ENCODE results near the gene VDR. TPM values are rescaled to one million over a fixed set of nuclear protein-coding genes. Genes with fewer than 3 reads are reported as not detected.

Gene VDR
- total RNA-seq, 1 experiment from 2014 or later: 9.5 TPM

DNA sequence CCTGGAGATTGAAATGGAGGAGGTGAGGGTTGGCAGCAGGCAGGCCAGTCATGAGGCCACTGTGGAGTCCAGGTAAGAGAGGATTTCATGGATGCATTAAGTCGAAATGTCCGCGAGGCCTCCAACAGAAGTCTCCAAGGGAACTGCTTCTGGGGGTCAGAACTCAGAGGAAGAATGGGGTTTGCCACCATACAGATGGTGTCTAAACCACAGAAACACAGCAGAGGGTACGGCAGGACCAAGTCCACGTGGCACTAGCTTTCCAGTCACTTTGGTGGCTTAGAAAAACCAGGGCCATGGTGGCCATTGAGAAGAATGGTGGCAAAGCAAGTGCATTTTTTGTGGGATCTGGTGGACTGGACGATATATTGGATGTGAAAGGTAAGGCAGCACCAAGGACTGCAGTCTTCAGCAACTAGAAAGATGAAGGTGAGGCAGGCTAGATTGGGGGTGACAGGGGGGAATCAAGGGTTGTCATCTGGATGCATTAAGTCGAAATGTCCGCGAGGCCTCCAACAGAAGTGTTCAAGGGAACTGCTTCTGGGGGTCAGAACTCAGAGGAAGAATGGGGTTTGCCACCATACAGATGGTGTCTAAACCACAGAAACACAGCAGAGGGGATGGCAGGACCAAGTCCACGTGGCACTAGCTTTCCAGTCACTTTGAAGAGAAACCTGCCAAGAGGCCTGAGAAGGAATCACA lies 36.1 kb upstream of the VDR start:
- Histone ChIP-seq H3K9me3 (ENCODE audit: control insufficient read depth in 1 of 2, insufficient read depth in 1 of 2, low read depth in 1 of 2, low read length in 2 of 2) (no peaks in the 10 kb centered on the region), H3K4me1 (ENCODE audit: control insufficient read depth in 1 of 2, insufficient read depth in 2 of 2, low read length in 2 of 2) (peaks cover 0 to 30% of the 10 kb centered on the region in 2 experiments; a peak in 2 of 4 replicates), H3K79me2 (ENCODE audit: insufficient read depth, low read length) (no peaks in the 10 kb centered on the region), H3K9ac (ENCODE audit: low read length) (no peak overlapping the region), H3K27me3 (ENCODE audit: insufficient read depth, low read length) (no peaks in the 10 kb centered on the region), H3K36me3 (ENCODE audit: control insufficient read depth in 1 of 2, insufficient read depth in 2 of 2, low read length in 2 of 2) (no peaks in the 10 kb centered on the region), H3K4me2 (ENCODE audit: low read length) (no peak overlapping the region), H2AFZ (ENCODE audit: low read depth, low read length, poor library complexity, severe bottlenecking) (no peak overlapping the region), H4K20me1 (ENCODE audit: insufficient read depth) (no peaks in the 10 kb centered on the region), H3K27ac (ENCODE audit: low read depth, low read length) (no peak overlapping the region), H3K9me2 (ENCODE audit: insufficient read depth) (no peaks in the 10 kb centered on the region), H3K4me3 (replicated peaks in 1 of 2; ENCODE audit: low read depth in 1 of 2, low read length in 2 of 2) (no peak overlapping the region)
- ATAC-seq (no peak), DNase-seq (ENCODE audit: low read depth, low spot score) (no peak)
- POLR2A ChIA-PET: no interaction called here
- CTCF ChIA-PET: no interaction called here
- RAD21 ChIA-PET (ENCODE audit: low non-redundant PET in 1 of 2, low total read pairs in 2 of 2, uncharacterized antibody in 2 of 2, unreplicated experiment in 2 of 2): no interaction called here
- TF ChIP-seq CEBPB (IDR thresholded peaks at IDR 0.05; ENCODE audit: low read depth) (no peak), ZBTB33 (IDR thresholded peaks at IDR 0.05; ENCODE audit: extremely low read depth, insufficient replicate concordance, low read length) (no peak)
- intact Hi-C loops (cut with micrococcal nuclease): loop anchor here (5.0 to 10.0 kb wide), 2 partner anchors 224 to 676 kb away; no protein-coding TSS in a partner anchor
- no TSS peak for BruUV-seq (replicated peaks)

DNA sequence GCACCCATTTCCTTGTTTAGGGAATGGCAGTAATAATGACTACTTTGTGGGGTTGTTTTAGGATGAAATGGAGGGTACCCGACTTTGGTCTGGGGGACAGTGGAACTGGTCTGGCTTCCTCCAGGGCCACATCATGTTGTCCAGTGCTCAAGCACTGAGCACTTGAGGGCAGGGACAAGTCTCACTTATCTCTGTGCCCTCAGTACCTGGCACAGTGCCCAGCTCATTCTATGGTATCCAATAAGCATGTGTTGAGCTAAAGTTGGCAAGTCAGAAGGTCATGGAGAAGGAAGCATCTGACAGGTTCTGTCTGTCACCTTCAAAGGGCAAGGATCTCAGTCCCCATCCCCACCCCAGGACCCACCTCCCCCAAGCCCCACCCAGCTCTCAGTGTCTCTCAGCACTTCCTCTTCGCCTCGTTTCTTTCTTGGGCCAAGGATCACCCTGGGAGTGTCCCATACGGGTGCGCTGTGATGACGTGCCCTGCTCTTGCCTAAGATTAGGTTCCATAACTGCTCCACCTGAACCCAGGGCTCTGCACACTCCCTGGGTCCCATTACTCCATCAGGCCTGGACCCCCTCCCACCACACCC lies 34.3 kb upstream of the VDR start:
- Histone ChIP-seq H3K4me3 (replicated peaks in 1 of 2; ENCODE audit: low read depth in 1 of 2, low read length in 2 of 2) (no peak overlapping the region), H3K27ac (ENCODE audit: low read depth, low read length) (no peak overlapping the region), H2AFZ (ENCODE audit: low read depth, low read length, poor library complexity, severe bottlenecking) (no peak overlapping the region), H3K4me1 (ENCODE audit: control insufficient read depth in 1 of 2, insufficient read depth in 2 of 2, low read length in 2 of 2) (peaks cover 0 to 21% of the 10 kb centered on the region in 2 experiments; a peak in 2 of 4 replicates), H3K4me2 (ENCODE audit: low read length) (no peak overlapping the region), H3K9me3 (ENCODE audit: control insufficient read depth in 1 of 2, insufficient read depth in 1 of 2, low read depth in 1 of 2, low read length in 2 of 2) (no peaks in the 10 kb centered on the region), H4K20me1 (ENCODE audit: insufficient read depth) (no peaks in the 10 kb centered on the region), H3K9ac (ENCODE audit: low read length) (no peak overlapping the region), H3K27me3 (ENCODE audit: insufficient read depth, low read length) (no peaks in the 10 kb centered on the region), H3K9me2 (ENCODE audit: insufficient read depth) (no peaks in the 10 kb centered on the region), H3K79me2 (ENCODE audit: insufficient read depth, low read length) (no peaks in the 10 kb centered on the region), H3K36me3 (ENCODE audit: control insufficient read depth in 1 of 2, insufficient read depth in 2 of 2, low read length in 2 of 2) (no peaks in the 10 kb centered on the region)
- ChIA-PET POLR2A (no interaction called here), RAD21 (ENCODE audit: low non-redundant PET in 1 of 2, low total read pairs in 2 of 2, uncharacterized antibody in 2 of 2, unreplicated experiment in 2 of 2) (no interaction called here), CTCF (interaction anchor here (2.1 kb wide), 1 partner anchor 10 kb away, joined by 8 read pairs; no protein-coding TSS in a partner anchor)
- BruUV-seq (replicated peaks): no TSS peak
- DNase-seq (ENCODE audit: low read depth, low spot score) (no peak), ATAC-seq (no peak)
- intact Hi-C loops (cut with micrococcal nuclease): no loop called here
- TF ChIP-seq POLR2A (IDR thresholded peaks at IDR 0.05; ENCODE audit: borderline replicate concordance, extremely low read depth, insufficient read depth, insufficient read length) (no peak), YY1 (IDR thresholded peaks at IDR 0.05; ENCODE audit: extremely low read depth, insufficient replicate concordance, low read depth, low read length) (no peak), JUND (IDR thresholded peaks at IDR 0.05) (no peak), CBX3 (IDR thresholded peaks at IDR 0.05; ENCODE audit: low read depth) (no peak), RAD21 (IDR thresholded peaks at IDR 0.05; ENCODE audit: low read depth) (no peak), CEBPB (IDR thresholded peaks at IDR 0.05; ENCODE audit: low read depth) (no peak)

Measured in HCT116 (cell line).